Stimulated activated CD8-positive, alpha-beta memory T cell treated with anti-CD3 and anti-CD28 coated beads, Interleukin-15, amount 100 ng/mL, for 4 hours (primary cell): ENCODE results near the gene SHFL.

Experiments used
- DNase-seq, 2 donors: peaks; one replicate each; pipeline ENCODE4 v3.0.0-alpha.2; 2020; ENCODE audit warnings: low read depth in 2 of 2

The SHFL gene

DNA sequence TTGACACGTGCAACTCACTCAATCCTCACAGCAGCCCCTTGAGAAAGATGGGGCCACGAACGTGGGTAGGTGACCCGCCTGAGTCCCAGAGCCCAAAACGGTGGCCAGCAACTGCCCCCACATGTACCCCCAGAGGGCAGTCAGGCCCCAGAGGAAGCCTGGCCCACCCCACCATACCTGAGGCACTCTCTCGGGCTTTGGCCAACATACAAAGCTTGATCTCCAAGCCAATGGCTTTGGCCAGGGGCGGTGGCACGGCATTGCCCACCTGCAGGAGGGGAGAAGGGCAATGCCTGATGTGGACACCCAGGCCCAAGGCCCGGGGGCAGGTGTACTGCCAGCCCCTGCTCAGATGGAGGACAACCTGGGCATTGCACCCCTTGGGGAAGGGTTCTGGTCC, 47.9 kb downstream of the SHFL start:
- no peak for DNase-seq

DNA sequence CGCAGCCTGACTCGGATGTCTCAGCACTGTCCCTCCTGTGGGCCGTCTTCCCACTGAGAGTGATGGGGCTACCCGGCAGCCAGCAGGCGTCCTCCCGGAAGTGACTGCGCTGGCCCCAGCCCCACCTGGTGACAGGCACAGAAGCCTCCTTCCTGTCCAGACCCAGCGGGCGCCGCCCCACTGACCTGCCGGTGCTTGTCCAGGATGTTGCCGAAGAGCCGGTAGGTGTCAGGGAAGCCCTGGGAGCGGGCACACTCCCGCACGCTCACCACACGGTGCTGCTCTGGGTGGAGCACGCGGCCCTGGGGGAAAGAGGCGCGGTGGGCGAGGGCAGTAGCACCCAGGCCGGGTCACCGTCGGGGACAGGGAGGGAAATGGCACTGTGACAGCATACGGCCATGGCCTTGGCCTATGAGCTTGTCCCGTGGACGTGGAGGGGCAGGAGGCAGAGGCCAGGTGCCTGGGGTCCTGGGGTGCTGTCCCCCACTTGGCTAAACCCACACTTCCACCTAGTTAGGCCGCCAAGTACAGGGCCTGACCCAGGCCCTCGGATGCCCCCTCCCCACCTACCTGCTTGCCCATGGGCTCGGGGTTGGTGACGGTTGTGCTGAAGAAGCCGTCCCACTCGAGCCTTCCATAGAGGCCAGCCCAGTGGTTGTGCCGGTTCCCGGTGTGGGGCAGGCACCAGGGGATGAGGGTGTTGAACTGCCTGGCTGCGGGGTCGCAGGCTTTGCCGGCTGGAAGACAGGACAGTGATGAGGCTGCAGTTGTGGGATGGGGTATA, 49.6 kb downstream of the SHFL start:
- DNase-seq: no peak

DNA sequence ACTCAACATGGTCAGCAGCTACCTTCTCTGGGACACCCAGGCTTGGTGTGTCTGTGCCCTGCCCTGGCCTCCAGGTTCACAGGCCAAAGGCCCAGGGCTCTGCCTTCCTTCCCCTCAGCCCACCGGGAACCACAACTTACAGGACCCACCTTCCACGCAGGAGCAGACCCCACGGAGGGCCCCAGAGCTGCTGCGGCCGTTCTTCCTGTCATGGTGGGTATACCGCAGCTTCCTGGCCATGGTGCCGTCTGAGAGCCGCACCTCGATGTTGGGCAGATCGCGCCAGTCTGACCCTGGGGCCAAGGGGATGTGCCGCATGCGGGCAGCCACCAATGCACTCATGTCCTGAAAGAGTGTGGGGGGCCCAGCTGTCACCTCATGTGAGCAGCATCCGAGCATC, 50.8 kb downstream of the SHFL start:
- DNase-seq: no peak

DNA sequence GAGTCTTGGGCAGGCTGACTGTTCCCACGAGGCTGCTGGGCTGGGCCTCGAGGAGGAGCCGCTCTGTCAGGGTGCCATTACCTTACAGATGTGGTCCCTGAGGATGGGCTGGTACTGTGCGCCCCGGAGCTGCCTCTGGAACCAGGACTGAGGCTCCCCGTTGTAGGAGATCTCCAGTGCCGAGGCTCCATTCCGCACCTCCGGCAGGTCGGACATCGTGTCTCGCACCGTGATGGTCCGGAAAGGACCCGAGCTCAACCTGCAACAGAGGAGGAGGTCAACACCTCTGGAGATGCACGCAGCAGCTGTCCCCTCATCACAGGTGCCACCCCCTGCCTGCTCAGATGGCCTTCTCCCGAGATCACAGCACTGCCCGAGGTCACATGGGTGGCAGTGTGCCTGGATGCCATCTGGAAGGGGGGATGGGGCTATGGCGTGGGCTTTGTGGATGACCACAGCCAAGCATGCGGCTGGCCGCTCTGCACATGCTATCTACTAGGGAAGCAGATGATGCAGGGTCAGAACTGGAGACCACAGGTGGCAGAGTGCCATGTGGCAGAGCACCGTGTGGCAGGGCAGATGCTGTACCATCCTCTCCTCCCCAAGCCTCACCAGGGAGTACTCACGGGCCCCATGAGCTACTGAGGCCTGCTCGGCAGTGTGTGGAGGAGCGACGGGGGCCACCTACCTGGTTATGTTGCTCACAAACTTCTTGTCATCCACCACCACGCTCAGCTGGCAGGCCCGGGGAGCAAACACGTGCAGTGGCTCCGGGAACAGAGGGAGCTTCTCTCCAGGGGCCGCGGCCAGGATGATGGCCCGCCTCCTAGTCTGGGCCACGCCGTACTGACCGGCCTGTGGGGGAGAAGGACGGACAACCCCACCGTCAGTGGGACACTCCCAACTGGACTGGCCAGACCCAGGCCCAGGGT, 51.9 kb downstream of the SHFL start:
- no peak for DNase-seq

GRCh38 chr19:10138879-10139795, 53.0 kb downstream of the SHFL start:
- DNase-seq: no peak

DNA sequence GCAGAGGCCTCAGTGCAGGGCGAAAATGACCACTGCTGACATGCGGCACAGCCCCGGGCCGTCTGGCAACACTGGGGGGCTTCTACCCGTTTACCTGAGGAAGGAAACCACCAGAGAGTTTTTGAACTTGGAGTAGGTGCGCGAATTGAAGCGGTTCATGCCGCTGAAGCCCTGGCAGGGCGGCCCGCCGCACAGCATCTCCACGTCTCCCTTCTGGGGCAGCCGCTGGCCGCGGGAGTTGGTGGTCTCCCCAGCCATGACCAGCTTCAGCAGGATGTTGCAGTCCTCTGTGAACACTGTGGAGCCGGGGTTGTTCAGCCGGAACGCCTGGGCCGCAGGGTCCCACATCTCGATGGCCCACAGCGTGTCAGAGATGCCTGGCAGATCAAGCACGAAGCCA, 53.8 kb downstream of the SHFL start:
- DNase-seq: no peak

DNA sequence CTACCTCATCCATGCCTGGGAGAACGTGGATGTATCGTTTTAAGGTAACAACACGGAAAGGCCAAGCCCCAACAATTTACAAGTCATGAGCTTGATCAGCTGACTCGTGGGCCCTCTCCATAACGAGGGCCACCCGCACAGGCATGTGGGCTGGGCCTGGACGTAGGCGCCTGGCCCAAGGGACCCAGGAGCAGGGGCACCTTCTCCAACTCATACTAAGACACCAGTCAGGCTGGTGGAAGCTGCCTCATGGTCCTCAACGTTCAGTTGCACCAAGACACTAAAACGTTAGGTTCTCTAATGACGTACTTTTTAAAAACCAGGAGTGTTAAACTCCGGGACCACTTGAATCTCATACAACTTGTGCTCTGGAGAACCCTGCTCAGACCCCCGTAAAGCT, 55.4 kb downstream of the SHFL start:
- no peak for DNase-seq

DNA sequence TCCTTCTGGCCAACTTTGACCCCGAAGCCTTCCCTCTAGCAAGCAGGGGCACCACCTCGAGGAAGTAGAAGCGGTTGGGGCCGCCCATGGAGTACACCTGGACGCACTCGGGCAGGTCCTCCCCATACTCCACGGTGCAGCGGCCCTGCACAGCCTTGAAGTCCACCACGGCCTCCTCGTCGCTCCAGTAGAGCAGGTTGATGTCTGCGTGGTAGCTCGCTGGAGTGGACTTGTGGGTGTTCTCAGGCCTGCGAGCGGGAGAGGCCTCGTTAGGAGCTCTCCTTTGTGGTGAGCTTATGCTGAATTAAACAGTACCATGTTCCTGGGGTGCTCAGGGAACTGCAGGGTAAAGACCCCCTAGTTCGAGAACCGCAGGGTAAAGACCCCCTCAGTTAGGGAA, 55.9 kb downstream of the SHFL start:
- no peak for DNase-seq
